ENCODE measurements around the gene MMP7. TPM values are rescaled to one million over a fixed set of nuclear protein-coding genes. Genes with fewer than 3 reads are reported as not detected.

Gene MMP7
- total and polyA plus RNA-seq, 2 experiments from 2014 or later, result not detected

DNA sequence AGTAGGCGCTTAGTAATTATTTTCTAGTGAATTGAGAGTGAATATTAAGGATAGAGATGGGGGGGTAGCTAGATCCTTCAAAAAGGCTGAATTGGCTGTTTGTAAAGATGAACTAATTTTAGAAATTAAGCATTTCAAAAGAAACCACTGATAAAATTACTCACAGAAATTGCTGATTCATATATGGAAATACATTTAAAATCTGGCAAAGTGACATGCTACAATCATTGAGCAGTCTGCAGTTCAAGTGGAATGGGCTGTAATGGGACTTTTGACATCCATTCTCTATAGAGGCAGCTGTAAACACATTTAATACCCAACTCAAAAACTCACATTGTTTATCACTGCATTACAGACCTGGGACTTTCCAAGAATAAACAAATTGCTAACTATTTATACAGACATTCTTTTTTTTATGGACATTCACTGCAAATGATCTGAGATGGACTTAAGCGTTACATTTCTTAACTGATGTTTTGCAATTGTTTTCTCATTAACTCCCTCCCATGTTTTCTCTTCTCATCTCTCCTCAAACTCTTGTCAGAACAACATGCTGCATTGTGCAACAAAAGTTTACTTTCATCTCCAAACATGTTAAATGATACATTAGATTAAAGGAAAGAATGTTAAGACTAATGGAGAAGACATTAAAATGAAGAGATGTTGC, 42.1 kb upstream of the MMP7 start:
- peaks cover 19% of the 10 kb centered on the region for H3K9me3 Mint-ChIP-seq
- Histone ChIP-seq H3K9me2 (ENCODE audit: insufficient read depth) (peaks cover 5% of the 10 kb centered on the region; the same call in 1 of the 2 replicates), H3K4me2 (no peak overlapping the region), H3K36me3 (ENCODE audit: insufficient read depth) (0 out of 2 replicates have a peak, but pooled peaks cover under 1% of the 10 kb centered on the region), H3F3A (replicated peaks; ENCODE audit: low read depth) (no peaks in the 10 kb centered on the region), H2AFZ (no peak overlapping the region; the same call in 1 of the 2 replicates), H3K27ac (ENCODE audit: low read depth) (no peak overlapping the region), H3K79me2 (replicated peaks; ENCODE audit: insufficient read depth) (no peaks in the 10 kb centered on the region), H3K4me3 (no peak overlapping the region), H3K27me3 (ENCODE audit: insufficient read depth) (no peaks in the 10 kb centered on the region), H4K20me1 (replicated peaks; ENCODE audit: insufficient read depth) (no peaks in the 10 kb centered on the region), H3K4me1 (ENCODE audit: insufficient read depth) (no peaks in the 10 kb centered on the region)
- ATAC-seq, result no peak
- H3K4me1 Mint-ChIP-seq, result no peaks in the 10 kb centered on the region
- H3K27me3 Mint-ChIP-seq (ENCODE audit: insufficient read depth, low read depth, poor library complexity), result peaks cover 7% of the 10 kb centered on the region
- no peak overlapping the region for H3K27ac Mint-ChIP-seq
- no peak for DNase-seq (ENCODE audit: low spot score)
- peaks cover 21% of the 10 kb centered on the region for H3K36me3 Mint-ChIP-seq (ENCODE audit: low read depth)
- no peak for TF ChIP-seq EZH2phosphoT487 (IDR thresholded peaks at IDR 0.05; ENCODE audit: unreplicated experiment)
- TF ChIP-seq ZNF114 (CRISPR knock-in tag; IDR thresholded peaks at IDR 0.05), result no peak
- no peak for TF ChIP-seq POLR2AphosphoS5 (IDR thresholded peaks at IDR 0.05; ENCODE audit: low read depth)
- TF ChIP-seq STAT1 (IDR thresholded peaks at IDR 0.05; ENCODE audit: unreplicated experiment), result no peak
- no peak for TF ChIP-seq EZH2 (IDR thresholded peaks at IDR 0.05; ENCODE audit: low read depth, unreplicated experiment)
- TF ChIP-seq ZNF462 (CRISPR knock-in tag; IDR thresholded peaks at IDR 0.05), result no peak
- no peak for TF ChIP-seq ZNF331 (CRISPR knock-in tag; IDR thresholded peaks at IDR 0.05; ENCODE audit: low read depth)
- no peak for TF ChIP-seq CREB1 (CRISPR knock-in tag; IDR thresholded peaks at IDR 0.05; ENCODE audit: low read depth)
- TF ChIP-seq, protein P1, sequence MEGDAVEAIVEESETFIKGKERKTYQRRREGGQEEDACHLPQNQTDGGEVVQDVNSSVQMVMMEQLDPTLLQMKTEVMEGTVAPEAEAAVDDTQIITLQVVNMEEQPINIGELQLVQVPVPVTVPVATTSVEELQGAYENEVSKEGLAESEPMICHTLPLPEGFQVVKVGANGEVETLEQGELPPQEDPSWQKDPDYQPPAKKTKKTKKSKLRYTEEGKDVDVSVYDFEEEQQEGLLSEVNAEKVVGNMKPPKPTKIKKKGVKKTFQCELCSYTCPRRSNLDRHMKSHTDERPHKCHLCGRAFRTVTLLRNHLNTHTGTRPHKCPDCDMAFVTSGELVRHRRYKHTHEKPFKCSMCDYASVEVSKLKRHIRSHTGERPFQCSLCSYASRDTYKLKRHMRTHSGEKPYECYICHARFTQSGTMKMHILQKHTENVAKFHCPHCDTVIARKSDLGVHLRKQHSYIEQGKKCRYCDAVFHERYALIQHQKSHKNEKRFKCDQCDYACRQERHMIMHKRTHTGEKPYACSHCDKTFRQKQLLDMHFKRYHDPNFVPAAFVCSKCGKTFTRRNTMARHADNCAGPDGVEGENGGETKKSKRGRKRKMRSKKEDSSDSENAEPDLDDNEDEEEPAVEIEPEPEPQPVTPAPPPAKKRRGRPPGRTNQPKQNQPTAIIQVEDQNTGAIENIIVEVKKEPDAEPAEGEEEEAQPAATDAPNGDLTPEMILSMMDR (conservative IDR thresholded peaks at IDR 0.05; ENCODE audit: low read depth in 2 of 2), result no peak
- no peak for TF ChIP-seq NANOG (IDR thresholded peaks at IDR 0.05; ENCODE audit: borderline replicate concordance)
- TF ChIP-seq, protein P2, sequence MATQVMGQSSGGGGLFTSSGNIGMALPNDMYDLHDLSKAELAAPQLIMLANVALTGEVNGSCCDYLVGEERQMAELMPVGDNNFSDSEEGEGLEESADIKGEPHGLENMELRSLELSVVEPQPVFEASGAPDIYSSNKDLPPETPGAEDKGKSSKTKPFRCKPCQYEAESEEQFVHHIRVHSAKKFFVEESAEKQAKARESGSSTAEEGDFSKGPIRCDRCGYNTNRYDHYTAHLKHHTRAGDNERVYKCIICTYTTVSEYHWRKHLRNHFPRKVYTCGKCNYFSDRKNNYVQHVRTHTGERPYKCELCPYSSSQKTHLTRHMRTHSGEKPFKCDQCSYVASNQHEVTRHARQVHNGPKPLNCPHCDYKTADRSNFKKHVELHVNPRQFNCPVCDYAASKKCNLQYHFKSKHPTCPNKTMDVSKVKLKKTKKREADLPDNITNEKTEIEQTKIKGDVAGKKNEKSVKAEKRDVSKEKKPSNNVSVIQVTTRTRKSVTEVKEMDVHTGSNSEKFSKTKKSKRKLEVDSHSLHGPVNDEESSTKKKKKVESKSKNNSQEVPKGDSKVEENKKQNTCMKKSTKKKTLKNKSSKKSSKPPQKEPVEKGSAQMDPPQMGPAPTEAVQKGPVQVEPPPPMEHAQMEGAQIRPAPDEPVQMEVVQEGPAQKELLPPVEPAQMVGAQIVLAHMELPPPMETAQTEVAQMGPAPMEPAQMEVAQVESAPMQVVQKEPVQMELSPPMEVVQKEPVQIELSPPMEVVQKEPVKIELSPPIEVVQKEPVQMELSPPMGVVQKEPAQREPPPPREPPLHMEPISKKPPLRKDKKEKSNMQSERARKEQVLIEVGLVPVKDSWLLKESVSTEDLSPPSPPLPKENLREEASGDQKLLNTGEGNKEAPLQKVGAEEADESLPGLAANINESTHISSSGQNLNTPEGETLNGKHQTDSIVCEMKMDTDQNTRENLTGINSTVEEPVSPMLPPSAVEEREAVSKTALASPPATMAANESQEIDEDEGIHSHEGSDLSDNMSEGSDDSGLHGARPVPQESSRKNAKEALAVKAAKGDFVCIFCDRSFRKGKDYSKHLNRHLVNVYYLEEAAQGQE (IDR thresholded peaks at IDR 0.05; ENCODE audit: unreplicated experiment), result no peak
- TF ChIP-seq, protein P3, sequence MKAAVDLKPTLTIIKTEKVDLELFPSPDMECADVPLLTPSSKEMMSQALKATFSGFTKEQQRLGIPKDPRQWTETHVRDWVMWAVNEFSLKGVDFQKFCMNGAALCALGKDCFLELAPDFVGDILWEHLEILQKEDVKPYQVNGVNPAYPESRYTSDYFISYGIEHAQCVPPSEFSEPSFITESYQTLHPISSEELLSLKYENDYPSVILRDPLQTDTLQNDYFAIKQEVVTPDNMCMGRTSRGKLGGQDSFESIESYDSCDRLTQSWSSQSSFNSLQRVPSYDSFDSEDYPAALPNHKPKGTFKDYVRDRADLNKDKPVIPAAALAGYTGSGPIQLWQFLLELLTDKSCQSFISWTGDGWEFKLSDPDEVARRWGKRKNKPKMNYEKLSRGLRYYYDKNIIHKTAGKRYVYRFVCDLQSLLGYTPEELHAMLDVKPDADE (IDR thresholded peaks at IDR 0.05), result no peak
- TF ChIP-seq JUNB (IDR thresholded peaks at IDR 0.05; ENCODE audit: unreplicated experiment), result no peak
- no peak overlapping the region for H3K4me3 Mint-ChIP-seq

Data from GM23338 (cell line).